GM10266 (cell line): ENCODE measurements around the gene PTGS1.

Source experiments
- DNase-seq: peaks from one replicate; pipeline ENCODE4 v3.0.0; 2012; ENCODE audit errors: extremely low spot score
- TF ChIP-seq, protein P1 (sequence below): IDR thresholded peaks from 2 replicates; pipeline ENCODE4 v1.5.1; 2012; ENCODE audit warnings: mild to moderate bottlenecking, low read depth; ENCODE audit not compliant: control insufficient read depth, insufficient read depth; ENCODE audit errors: missing control alignments

PTGS1 gene

DNA sequence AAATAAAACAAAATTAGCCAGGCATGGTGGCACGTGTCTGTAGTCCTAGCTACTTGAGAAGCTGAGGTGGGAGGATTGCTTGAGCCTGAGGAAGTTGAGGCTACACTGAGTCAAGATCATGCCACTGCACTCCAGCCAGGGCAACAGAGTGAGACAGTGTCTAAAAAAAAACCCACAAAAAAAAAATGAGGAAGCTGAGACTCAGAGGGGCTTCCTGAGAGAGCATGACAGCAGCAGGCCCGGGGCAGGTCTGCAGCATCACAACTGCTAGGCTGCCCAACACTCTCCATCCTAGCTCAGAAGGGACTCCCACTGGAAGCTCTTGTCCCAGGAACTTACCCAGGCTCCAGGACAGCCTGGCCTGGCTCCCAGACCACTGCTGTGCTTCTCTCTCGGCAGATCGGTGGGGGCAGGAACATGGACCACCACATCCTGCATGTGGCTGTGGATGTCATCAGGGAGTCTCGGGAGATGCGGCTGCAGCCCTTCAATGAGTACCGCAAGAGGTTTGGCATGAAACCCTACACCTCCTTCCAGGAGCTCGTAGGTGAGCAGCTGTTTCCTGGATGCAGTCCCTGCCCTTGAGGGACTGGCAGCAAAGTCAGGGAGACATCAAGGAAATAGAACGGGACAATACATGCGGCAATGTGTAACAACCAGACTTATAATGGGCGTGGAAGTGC lies 19.1 kb downstream of the PTGS1 start:
- no peak for DNase-seq
- TF ChIP-seq, protein P1, sequence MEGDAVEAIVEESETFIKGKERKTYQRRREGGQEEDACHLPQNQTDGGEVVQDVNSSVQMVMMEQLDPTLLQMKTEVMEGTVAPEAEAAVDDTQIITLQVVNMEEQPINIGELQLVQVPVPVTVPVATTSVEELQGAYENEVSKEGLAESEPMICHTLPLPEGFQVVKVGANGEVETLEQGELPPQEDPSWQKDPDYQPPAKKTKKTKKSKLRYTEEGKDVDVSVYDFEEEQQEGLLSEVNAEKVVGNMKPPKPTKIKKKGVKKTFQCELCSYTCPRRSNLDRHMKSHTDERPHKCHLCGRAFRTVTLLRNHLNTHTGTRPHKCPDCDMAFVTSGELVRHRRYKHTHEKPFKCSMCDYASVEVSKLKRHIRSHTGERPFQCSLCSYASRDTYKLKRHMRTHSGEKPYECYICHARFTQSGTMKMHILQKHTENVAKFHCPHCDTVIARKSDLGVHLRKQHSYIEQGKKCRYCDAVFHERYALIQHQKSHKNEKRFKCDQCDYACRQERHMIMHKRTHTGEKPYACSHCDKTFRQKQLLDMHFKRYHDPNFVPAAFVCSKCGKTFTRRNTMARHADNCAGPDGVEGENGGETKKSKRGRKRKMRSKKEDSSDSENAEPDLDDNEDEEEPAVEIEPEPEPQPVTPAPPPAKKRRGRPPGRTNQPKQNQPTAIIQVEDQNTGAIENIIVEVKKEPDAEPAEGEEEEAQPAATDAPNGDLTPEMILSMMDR, result no peak

DNA sequence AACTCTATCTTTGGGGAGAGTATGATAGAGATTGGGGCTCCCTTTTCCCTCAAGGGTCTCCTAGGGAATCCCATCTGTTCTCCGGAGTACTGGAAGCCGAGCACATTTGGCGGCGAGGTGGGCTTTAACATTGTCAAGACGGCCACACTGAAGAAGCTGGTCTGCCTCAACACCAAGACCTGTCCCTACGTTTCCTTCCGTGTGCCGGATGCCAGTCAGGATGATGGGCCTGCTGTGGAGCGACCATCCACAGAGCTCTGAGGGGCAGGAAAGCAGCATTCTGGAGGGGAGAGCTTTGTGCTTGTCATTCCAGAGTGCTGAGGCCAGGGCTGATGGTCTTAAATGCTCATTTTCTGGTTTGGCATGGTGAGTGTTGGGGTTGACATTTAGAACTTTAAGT lies 21.5 kb downstream of the PTGS1 start:
- no peak for DNase-seq

DNA sequence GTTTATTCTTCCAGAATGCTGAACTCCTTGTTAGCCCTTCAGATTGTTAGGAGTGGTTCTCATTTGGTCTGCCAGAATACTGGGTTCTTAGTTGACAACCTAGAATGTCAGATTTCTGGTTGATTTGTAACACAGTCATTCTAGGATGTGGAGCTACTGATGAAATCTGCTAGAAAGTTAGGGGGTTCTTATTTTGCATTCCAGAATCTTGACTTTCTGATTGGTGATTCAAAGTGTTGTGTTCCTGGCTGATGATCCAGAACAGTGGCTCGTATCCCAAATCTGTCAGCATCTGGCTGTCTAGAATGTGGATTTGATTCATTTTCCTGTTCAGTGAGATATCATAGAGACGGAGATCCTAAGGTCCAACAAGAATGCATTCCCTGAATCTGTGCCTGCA lies 21.9 kb downstream of the PTGS1 start:
- TF ChIP-seq, protein P1, result no peak
- no peak for DNase-seq

More for the DNA sequence above, 21.5 kb downstream of the PTGS1 start:
- TF ChIP-seq, protein P1, result no peak

DNA sequence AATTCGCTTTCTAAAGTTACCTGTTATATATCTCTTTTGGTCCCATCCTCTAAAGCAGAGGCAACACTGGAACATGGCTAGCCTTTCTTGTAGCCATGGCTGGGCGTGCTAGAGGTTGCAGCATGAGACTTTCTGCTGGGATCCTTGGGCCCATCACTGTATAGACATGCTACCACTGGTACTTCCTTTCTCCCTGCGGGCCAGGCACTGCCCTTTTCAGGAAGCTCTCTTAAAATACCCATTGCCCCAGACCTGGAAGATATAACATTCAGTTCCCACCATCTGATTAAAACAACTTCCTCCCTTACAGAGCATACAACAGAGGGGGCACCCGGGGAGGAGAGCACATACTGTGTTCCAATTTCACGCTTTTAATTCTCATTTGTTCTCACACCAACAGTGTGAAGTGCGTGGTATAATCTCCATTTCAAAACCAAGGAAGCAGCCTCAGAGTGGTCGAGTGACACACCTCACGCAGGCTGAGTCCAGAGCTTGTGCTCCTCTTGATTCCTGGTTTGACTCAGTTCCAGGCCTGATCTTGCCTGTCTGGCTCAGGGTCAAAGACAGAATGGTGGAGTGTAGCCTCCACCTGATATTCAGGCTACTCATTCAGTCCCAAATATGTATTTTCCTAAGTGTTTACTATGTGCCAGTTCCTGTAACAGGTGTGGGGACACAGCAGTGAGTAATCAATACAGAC lies 22.6 kb downstream of the PTGS1 start:
- TF ChIP-seq, protein P1, result no peak
- DNase-seq, result no peak

DNA sequence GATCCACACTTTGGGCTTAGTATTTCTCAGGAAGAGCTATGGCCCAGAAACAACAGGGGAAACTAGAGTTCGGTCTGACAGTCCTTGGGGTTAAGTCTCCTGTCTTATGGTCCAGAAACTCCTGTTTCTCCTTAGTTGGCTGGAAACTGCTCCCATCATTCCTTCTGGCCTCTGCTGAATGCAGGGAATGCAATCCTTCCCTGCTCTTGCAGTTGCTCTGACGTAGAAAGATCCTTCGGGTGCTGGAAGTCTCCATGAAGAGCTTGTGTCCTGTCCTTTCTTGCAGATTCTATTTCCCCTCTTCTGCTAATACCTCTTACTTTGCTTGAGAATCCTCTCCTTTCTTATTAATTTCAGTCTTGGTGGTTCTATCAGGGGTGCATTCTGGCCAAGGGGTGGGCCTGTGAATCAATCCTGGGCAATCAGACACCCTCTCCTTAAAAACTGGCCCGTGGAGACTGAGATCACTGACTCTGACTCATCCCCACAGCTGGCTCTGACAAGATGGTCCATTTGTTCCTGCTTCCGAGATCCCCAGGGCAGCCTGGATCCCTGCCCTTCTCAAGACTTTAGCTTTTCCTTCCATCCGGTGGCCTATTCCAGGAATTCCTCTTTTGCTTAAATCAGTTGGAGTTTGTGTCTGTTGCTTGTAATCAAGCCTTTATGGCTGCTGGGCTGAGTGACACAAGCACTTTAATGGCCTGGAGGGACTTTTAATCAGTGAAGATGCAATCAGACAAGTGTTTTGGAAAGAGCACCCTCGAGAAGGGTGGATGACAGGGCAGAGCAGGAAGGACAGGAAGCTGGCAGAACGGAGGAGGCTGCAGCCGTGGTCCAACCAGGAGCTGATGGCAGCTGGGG lies 23.7 kb downstream of the PTGS1 start:
- no peak for DNase-seq
- TF ChIP-seq, protein P1, result no peak

DNA sequence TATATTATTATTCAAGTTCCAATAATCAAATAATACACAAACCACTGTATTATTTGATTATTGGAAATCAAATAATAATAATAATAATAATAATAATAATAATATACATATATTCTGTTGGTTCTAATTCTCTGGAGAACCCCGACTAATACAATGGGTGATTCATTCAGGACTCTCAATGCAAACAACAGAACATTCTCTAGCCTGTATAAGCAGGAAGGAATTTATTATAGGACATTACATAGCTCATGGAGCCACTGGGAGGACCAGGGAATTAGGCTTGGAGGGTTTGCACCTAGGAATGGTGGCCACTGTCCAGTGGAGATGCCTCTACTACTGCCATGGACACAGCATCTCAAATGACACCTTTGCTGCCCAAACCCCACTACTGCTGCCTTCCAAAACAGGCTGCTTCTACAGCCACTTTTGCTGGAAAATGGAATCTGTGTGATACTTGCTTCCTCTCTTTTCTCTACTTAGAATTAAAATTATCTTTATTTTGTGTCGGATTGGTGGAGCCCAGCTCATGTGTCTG lies 25.9 kb downstream of the PTGS1 start:
- TF ChIP-seq, protein P1, result no peak
- DNase-seq, result no peak
